Activated CD8-positive, alpha-beta memory T cell treated with anti-CD3 and anti-CD28 coated beads, Interleukin-2, amount 50 U/mL, for 1 hour (primary cell): Measurements from ENCODE around the gene ACSS1.

Experiments used
- DNase-seq: peaks from one replicate; pipeline ENCODE4 v3.0.0-alpha.2; 2020; ENCODE audit errors: extremely low read depth

The ACSS1 gene

DNA sequence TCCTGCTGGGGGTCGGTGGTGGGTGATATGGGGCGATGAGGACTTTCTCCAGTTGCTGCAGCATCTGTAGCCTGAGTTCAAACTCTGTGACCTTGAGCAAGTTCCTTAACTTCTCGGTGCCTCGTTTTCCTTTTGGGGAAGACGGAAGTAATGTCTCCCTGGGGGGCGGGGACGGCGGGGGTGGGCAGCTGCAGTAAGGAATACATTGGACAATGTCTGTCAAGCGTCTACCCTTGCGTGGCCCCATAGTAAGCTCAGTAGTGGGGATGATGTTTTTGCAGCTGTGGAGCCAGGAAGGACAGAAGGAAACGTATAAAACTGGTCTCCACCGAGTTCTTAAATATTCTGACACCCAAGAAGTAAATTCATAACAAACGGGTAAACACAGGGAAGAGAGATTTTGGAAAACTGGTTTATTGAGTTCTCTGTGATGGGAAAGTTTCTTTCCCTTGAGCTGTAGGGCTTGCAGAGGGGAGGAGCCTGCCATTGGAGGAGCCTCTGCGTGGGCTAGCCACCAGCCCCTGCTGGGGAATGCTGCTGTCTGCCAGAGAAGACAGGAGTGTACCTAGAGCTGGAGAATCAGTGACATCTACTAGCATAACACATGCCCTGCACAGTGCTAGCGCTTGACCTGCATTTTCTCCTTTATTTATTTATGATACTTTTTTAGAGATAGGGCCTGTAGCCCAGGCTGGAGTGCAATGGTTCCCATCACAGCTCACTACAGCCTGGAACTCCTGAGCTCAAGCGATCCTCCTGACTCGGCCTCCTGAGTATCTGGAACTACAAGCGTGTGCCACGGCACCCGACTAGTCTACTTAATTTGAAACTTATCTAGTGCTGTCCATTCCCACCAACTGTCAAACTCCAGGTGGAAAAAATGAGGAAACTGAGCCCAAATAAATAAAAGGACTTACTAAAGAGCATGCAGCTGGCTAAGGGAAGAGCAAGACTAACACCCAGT lies 1.2 kb upstream of the ACSS1 start:
- no peak for DNase-seq

DNA sequence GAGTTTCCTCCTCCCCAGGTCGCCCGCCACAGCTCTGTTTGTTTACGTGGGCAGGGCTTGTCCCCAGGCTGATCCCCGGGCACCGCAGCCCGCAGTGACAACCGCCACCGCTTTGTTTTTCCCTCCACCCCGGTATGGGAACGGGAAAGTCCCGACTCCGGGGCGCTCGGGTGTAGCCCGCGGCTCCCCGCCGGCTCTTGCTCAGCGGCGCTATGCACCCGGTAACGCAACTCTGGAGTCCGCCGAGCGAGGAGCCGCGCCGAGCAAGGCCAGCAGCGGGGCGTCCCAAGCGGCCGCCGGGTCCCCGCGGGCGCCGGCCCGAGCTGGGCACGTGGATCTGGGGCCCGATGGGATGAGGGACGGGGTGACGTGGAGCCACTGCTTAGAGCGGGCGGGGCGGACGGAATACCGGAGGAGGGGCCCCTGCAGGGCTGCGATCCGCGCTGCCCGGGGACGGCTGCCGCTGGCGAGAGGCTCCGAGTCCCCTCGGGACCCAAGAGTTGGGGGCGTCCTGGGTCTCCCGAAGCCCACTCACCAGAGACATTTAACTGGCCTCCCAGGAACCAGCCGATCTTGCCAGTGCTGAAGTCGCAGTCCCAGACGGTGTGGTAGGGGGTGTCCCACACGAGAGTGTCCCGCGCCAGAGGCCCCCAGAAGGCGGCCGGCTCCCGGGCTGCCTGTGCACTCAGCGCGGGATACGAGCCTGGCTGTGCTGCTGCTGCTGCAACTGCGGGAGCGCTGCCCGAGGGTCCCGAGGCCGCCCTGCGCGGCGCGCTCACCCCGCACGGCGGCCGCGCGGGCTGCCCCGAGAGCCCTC lies 497 bp downstream of the ACSS1 start:
- DNase-seq, result peak; percentile 47

DNA sequence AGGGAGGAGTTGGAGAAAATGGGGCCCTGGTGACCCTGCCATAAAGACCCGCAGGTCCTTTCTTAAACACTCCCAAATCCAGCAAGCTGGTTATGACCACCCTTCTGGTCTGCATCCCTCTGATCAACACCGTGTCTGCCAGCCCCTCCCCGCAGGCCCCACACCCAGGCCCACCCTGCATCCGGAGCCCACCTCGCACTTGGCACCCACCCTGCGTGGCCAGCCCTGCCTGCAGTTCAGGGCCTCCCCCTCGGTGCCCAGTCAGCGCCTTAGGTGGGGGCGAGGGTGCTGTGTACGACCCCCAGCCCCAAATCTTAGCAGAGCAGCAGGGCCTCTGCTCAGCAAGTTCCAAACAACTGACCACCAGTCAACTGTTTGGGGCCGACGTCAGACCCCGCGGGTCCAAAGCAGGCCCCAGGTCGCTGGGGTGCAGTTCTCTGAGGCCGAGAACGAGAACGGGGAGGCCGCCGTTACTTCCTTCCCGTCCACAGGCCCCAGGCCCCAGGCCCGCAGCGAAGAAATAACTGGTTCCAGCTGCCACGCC lies 1.2 kb downstream of the ACSS1 start:
- no peak for DNase-seq

DNA sequence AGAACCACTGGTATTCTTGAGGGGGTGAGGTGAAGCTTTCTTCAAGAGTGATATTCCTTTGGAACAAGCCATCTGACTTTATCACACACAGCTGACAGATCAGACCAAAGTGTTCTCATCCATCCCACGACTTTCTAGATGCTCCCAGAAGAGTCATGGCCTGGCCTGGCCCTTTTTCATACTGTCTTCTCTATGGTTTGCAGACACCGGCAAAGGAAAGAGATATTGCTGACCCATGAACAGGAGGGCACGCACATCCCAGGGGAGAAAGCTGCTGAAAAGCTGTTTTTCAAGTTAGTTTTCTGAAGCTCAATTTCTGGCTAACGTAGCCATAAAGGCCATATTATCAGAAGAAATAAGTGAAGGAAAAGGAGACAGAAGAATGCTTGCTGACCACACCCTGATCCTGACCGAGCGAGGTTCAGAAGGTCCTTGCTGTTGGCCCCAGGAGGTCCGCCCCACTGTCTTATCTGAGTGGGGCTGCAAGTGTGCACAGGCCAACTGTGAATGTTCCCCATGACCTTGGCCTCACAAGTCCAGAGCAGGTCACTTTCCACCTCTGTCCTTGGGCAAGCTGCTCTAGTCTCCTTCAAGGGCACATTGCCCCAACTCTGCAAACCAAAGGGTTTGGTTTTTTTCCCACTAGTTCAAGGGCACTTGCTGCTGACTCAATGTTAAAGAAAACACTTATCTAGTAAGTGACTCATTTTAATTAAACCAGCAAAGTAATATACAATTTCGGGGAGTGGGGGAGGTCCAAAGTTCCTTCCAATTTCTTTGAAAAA lies 2.0 kb downstream of the ACSS1 start:
- DNase-seq, result no peak

DNA sequence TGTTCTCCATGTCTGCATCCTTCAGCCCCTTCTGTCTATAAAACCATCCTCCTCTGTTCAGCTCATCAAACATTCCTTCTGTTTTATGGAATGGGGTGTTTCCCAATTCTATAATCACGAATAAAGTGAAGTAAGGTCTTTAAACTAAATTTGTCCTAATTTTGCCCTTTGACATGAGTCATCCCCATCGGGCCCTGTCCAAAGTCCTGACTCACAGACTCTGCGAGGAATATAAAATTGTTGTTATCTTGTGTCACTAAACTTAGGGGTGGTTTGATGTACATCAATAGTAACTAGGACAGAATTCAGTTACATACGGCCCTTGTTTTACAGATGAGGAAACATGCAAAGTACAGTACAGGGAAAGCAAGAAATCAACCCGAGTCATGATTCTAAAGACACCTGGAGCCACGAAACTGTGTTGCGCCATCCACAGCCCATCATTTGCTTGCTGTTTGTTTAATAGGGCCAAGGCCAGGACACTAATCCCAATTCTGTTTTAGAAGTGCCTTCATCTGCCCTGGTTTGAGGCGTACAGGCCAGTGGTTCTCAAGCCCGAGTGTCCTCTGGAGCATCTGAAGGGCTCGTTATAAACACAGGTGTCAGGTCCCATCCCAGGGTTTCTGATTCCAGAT lies 2.8 kb downstream of the ACSS1 start:
- DNase-seq, result no peak

DNA sequence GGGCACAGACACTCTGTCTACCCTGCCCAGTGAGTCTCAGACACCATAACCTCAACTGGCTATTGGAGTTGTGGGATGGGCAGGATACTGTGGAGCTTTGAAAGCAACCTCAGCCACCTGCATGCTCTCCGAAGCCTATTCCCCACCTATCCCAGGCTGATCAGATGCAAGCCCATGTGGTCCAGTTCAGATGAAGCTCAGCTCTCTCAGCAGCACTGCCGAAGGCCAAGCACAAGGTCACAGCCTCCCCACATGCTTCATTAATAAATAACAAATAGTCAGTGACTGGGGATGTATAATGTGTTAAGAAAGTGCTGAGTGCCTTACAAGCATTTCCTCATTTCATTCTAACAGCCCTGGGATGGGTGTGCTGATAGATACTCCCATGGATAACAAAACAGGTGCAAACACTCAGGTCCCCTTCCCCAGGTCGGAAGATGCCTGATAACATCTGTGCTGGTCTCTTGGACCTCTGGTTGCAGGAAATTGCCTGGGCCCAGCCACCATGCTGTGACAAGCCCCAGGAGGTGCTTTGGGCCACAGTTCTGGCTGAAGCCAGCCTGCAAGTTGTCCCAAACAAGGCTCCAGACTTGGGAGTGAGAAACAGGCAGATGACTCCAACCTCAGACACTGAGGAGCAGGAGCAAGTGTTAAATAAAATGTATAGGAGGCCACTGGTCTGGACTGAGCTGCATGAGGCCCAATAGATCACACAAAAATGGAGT lies 3.7 kb downstream of the ACSS1 start:
- no peak for DNase-seq

DNA sequence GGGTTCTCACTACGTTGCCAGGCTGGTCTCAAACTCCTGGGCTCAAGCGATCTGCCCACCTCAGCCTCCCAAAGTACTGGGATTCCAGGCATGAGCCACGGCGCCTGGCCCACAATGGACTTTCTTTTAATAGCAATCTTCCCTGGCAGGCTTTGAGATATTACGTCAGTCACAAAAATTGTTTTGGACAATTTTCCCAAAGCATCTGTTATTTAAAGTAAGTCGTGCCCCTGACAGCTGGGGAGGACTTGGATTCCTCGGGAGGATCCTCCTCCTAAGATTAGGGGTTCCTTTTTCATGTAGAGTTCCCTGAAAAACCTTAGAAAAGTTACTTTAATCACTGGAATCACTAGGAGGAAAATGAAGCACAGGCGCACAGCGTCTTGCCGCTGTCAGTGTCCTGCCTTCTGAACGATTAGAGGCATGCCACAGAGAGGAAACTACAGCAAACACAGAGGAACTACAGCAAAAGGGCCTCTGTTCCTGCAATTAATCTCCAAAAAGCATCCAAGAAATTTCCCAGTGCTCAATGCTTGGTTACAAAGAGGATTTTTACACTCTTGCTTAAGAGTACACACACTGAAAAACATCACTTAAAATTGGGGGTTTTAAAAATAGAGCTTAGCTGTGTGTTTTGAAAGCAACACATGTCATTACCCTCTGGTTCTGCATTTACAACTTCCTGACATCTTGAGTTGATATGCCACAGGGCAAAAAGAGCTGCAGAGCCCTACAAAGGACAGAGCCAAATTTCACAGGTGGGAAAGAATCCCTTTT lies 4.5 kb downstream of the ACSS1 start:
- DNase-seq, result no peak

DNA sequence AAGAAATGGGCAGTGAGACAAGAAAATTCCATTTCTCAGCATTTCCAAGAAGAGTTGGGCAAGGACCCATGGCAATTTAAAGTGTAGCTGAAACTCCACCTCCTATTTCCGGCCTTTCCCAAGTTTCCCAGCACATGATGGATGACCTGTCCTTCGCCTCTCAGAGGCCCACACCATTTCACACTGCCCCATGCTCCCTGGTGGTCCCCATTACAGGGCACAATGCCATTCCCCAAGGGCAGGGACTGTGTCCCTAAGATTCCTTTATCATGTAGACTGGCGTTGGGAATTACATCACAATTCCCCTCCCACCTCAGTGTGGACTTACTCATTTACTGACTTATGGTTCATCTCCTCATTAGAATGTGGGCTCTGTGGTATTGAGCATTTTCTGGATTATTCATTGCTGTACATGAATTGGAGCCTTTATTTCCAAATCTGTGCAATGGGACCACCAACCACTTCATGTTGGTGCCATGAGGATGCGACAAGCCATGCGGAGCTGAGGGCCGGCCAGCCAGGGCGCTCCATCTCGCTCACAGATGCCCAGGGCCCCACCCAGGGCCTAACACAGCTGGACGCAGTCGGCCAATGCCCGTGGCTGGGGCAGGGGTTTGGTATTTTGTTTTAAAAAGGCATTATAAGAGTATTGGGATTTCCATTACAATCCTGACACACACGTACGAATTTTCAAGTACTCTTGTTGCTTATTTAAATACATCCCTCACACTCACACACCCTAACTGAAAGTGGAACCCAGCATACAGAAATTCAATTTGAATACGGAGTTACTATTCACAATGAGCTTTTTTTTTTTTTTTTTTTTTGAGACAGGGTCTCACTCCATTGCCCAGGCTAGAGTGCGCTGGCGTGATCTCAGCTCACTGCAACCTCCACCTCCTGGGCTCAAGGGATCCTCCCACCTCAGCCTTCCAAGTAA lies 5.4 kb downstream of the ACSS1 start:
- DNase-seq, result no peak

DNA sequence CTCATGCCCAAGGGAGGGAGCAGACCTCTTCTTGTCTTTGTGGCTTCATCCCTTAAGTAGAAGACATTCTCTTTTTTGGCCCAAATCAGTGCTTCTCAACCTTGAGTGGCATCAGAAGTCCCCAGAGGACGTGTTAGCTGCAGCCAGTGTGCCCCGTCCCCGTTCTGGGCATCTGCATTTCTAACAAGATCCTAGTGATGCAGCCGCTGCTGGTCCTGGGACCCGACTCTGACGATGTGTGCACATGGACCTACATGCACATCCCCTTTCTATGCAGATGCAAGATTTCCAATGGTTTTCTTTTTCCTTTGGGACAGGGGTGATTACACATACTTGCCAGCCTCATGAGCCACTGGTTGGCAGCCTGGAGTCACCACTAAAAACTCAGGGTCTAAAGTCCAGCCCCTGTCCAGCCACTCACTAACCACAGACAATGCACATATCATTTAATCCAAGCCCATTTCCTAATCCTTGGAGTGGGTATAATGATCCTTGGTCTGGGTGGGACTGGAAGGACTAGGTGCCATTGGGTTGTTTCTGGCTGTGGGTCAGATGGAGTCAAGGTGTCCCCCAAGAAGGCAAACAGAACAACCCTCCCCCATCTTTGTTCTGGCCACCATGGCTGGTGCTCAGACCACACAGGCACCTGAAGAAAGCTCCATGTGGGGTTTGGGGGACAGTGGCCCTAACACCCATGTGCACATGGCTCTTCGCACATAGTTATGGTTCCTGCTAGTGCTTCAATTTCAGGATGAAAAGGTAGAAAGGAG lies 6.4 kb downstream of the ACSS1 start:
- no peak for DNase-seq

DNA sequence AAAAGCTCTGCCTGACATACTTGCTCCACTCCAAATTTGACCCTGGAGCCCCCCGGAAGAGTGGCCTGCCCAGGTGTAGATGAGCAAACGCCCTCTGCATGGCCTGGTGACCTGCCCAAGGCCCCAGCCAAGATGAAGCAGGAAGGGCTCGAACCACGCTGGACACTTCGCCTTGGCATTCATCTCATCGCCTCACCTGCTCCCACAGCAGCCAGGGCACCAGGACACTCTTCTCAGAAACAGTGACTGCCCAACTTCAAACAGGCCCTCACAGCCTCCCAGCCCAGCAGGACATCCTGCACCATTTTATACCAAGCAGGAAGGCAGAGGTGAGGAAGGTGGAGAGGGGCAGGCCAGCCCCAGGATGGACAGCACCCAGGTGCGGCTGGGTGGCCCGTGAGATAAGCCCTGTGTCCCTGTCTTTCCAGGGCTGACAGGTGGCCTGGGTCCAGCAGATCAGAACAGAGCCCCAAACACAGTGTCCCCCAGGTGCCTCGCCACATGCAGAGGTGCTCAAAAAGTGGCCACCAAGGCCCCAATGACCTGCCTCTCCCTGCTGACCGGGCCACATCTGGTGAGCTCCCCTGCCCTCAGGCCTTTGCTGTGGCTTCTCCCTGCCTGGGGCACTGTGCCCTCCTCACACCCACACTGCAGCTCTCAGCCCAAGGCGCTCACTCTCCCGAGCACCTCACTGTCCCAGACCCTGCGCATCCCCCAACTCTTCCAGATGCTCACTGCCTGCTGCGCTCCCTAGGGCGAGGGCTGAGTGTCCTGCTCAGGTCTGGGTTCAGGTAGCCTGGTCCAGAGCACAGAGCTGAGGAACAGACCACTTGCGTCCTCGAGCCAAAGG lies 7.2 kb downstream of the ACSS1 start:
- no peak for DNase-seq

DNA sequence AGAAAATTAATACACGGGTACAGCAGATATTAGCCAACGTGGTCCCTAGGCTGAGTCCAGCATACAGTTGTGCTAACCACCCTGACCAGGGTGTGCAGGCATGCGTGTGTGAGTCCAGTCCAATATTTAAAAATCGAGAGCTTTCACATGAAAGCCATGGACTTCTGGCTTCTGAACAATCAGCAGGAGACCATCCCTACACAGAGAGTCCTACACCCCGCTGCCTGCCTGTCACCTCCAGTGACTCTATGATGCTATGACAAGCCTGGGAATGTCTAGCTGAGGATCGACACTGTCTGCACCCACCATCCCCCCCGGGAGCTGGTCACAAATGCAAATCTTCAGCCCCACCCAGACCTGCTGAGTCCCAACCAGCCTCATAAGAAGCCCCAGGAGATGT lies 7.9 kb downstream of the ACSS1 start:
- no peak for DNase-seq

DNA sequence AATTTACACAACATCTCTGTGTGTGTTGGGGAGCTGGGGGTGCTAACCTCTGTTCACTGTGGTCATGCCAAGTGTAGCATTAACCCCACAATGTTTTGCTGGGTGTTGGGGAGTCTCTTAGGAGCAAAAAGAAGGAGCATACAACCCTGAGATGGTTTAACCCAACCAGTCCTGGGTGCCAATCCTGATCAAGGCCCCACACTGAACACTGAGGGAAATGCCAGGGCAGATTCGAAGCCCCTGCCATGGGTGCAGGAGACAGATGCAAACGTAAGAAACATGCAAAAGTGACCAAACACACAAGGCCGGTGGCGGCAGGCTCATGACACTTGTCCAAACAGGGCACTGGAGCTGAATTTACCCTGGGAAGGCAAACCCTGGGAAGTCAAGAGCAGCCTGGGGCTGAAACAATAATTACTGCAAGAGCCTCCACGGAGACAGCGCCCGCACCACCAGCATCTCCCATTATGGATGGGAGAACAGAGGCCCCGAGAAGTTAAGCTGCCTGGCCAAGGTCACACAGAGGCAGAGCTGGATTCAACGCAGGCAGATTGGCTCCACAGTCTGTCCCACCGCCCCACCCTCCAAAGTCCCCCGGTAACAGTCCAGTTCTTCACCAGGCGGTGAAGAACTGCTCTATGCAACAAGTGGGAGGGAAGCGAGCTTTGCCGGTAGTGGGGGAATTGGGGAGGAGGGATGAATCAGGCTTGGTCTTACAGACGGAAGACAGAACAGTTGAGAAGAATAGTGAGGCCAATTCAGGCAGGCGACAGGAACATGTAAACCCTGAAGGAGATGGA lies 8.5 kb downstream of the ACSS1 start:
- DNase-seq, result no peak

DNA sequence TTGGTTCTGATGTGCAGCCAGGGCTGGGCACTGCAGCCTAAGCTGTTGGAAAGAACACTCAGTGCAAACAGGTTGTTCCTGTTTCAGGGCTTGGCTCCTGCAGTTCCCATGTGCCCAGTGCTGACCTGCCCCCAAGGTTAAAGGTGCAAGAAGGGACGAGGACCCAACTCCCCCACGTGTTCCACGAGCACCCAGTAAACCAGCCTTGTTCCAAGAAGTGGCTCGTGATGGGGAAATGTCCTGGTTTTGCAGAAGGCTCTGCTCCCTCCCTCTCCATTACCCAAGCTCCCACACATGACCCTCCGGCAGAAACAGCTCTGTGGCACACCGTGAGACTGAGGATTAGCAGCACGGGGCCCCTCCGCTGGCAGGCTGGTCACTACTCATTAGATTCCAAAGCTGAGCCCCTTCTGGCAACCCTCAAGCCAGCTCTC lies 9.4 kb downstream of the ACSS1 start:
- no peak for DNase-seq

DNA sequence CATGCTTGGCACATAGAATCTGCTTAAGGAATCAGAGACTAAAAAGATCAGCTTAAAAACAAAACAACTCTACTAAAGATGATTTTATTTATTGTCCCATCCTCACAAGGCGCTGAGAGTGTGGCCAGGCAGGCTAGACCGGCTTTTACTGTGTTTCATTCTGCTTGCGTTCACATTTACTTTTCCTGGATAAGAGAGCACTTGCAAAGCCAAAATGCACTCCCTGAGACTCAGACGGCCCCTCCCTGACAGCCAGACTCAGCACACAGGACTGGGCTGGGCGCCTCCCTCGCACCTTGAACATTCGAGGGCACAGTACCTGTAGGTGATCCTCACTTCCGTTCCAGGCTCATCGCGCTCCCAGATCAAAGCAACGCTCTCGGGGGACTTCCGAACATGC lies 10.2 kb downstream of the ACSS1 start:
- no peak for DNase-seq

DNA sequence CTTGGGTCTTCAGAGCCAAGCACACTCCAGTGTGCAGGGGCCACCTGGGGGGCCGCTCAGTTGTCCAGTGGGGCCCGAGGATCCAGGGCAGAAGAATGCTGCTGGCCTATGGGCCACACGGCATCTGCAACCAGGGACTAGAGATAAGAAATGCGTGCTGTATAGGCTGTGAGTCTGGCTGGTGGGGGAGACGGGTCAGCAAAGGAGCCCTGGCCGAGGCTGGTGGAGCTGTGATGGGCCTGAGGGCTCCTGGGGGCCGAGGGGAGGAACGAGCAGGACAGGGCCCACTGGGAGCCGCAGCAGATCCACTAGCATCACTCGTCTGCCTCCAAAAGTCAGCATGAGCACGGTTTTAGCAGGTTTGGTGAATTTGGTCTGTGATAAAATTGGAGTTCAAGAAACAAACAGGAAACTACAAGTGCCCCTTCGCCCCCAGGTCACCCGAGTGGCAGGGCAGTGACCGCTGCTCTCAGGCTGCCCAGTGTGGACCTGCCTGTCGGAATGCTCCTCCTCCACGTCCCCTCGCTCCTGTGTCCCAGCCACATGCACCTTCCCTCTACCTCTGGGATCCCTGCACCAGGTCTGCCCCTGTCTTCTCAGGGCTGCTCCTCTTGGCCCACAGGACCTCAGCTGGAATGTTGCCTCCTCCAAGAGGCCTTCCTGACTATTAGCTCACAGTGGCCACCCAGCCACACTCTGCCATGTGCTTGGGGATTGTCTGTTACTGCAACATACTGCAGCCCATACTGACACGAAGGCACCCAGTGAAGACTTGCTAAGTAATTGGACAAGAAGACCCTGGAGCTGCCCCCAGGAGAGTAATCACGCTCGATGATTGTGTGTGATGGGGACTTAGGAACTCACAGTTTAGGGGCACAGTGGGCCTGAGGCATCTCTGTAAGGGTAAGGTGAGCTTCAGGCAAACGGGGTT lies 10.9 kb downstream of the ACSS1 start:
- no peak for DNase-seq
